MCF 10A (cell line): ENCODE results near the gene FBXO39. TPM values are rescaled to one million over a fixed set of nuclear protein-coding genes. Genes with fewer than 3 reads are reported as not detected.

Experiments used
- BruUV-seq: library from RNA; stranded (reverse); fragments of 400-500 nt; replicated peaks from 2 replicates; lab custom pipeline; 2021; lab: Mats Ljungman, UMichigan
- CTCF ChIA-PET: fragments of 300-600 bp; sonication (Branson Sonifier 250); formaldehyde crosslinking; extraction: SDS; loops from one replicate; lab custom pipeline; 2021; ENCODE audit warnings: antibody characterized with exemption, inconsistent platforms; lab: Yijun Ruan, JAX
- POLR2A ChIA-PET: fragments of 300-600, 350-650 bp; sonication (Branson Sonifier 250); formaldehyde crosslinking; extraction: SDS; loops from one replicate; lab custom pipeline; 2020; ENCODE audit warnings: antibody characterized with exemption, inconsistent platforms; lab: Yijun Ruan, JAX
- DNase-seq: peaks from one replicate; pipeline ENCODE4 v3.0.0-alpha.2; 2018; ENCODE audit not compliant: unreplicated experiment
- H3K27ac Mint-ChIP-seq: one replicate; pipeline ENCODE4 v1.8.0; 2022; ENCODE audit warnings: mild to moderate bottlenecking, low read depth, mixed read lengths; ENCODE audit not compliant: unreplicated experiment
- H3K27me3 Mint-ChIP-seq: one replicate; pipeline ENCODE4 v1.8.0; 2022; ENCODE audit warnings: mixed read lengths; ENCODE audit not compliant: insufficient read depth, unreplicated experiment
- H3K36me3 Mint-ChIP-seq: one replicate; pipeline ENCODE4 v1.8.0; 2022; ENCODE audit warnings: mild to moderate bottlenecking, moderate library complexity, mixed read lengths; ENCODE audit not compliant: insufficient read depth, unreplicated experiment
- H3K4me1 Mint-ChIP-seq: one replicate; pipeline ENCODE4 v1.8.0; 2022; ENCODE audit warnings: mixed read lengths; ENCODE audit not compliant: insufficient read depth, unreplicated experiment
- H3K4me3 Mint-ChIP-seq: one replicate; pipeline ENCODE4 v1.8.0; 2022; ENCODE audit warnings: mild to moderate bottlenecking, moderate library complexity, mixed read lengths; ENCODE audit not compliant: unreplicated experiment
- H3K9me3 Mint-ChIP-seq: one replicate; pipeline ENCODE4 v1.8.0; 2022; ENCODE audit warnings: mixed read lengths; ENCODE audit not compliant: unreplicated experiment
- intact Hi-C: fragments of 100-400 bp; cut with micrococcal nuclease; formaldehyde crosslinking; loops from 2 replicates; pipeline ENCODE4 v1.14.1; 2022
- total RNA-seq: library from RNA; stranded (reverse); gene quantifications from 2 replicates; pipeline ENCODE4 v1.2.3, GENCODE V29; 2022
- TF ChIP-seq, protein P1 (sequence below): fragments of 200-600 bp; IDR thresholded peaks from one replicate; pipeline ENCODE4 v1.8.0; 2022; ENCODE audit warnings: antibody characterized with exemption, mild to moderate bottlenecking; ENCODE audit not compliant: unreplicated experiment

The FBXO39 gene
- total RNA-seq, 1 experiment from 2014 or later: 1.4 TPM

DNA sequence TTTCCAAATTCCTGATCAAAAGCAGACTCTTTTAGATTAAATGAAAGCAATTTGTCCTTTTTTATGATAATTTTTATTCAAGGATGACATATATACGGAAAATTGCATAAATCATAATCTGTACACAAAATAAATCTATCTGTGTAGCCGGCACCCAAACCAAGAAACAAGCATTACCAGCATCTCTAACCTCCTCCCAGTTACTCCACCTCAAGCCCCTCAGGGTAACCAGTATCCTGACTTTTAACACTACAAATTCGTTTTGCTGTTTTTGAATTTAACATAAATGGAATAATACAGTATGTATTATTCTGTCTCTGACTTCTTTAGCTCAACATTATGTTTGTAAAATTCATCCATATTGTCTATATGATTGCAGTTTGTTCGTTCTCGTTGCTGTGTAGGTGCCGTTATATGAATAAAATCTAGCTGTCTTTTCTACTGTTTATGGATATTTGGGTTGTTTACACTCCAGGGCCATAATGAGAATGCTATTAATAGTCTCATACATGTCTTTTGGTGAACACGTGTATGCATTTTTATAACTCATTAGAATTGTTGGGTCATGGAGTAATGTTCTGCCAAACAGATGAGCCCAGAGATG lies 54.5 kb downstream of the FBXO39 start:
- Mint-ChIP-seq H3K27ac (no peak overlapping the region), H3K36me3 (no peaks in the 10 kb centered on the region), H3K27me3 (peaks cover 23% of the 10 kb centered on the region), H3K4me3 (no peak overlapping the region), H3K4me1 (peaks cover 5% of the 10 kb centered on the region), H3K9me3 (no peaks in the 10 kb centered on the region)
- ChIA-PET CTCF (no interaction called here), POLR2A (no interaction called here)
- TF ChIP-seq, protein P1, sequence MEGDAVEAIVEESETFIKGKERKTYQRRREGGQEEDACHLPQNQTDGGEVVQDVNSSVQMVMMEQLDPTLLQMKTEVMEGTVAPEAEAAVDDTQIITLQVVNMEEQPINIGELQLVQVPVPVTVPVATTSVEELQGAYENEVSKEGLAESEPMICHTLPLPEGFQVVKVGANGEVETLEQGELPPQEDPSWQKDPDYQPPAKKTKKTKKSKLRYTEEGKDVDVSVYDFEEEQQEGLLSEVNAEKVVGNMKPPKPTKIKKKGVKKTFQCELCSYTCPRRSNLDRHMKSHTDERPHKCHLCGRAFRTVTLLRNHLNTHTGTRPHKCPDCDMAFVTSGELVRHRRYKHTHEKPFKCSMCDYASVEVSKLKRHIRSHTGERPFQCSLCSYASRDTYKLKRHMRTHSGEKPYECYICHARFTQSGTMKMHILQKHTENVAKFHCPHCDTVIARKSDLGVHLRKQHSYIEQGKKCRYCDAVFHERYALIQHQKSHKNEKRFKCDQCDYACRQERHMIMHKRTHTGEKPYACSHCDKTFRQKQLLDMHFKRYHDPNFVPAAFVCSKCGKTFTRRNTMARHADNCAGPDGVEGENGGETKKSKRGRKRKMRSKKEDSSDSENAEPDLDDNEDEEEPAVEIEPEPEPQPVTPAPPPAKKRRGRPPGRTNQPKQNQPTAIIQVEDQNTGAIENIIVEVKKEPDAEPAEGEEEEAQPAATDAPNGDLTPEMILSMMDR: no peak
- intact Hi-C loops: no loop called here
- no peak for DNase-seq
- no TSS peak for BruUV-seq

DNA sequence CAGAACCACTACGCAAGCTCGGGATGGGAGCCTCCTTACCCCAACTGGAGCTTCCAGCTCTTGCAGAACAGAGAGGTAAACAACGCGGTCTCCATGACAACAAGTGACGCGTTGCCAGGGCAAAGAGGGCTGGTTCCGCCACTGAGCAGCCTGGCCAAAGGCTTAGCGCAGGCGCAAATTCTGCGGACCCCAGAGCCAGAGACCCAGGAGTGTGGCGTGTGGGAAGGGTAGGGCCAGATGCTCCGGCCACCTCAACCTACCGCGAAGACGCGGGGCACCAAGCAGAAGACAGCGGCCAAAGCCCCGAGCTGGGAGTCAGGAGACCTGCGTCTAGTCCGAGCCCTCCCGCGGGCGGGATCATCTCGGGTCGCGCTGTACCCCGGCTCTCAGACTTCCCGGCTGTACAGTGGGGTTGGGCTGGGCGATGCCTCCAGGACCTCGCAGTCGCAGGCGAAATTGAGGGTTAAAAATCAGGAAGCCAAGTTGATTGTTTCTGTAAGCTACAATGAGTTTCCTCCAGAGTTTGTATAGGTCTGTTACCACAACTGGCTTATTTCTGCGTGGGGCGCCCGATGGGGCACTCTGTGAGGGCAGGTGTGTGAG lies 55.7 kb downstream of the FBXO39 start, which contains the start of gene TEKT1:
Gene TEKT1, minus strand, starts transcription at position 69 of the 603 bp plus-strand sequence. CDS start 1,353 bp downstream, outside the sequence.
- peak within 1 kb of the TSS; percentile 86 for H3K27ac Mint-ChIP-seq
- intact Hi-C loops: no loop called here
- peaks cover 5% of the 10 kb centered on the region for H3K4me1 Mint-ChIP-seq
- no peaks in the 10 kb centered on the region for H3K36me3 Mint-ChIP-seq
- no TSS peak for BruUV-seq
- H3K27me3 Mint-ChIP-seq: peaks cover 31% of the 10 kb centered on the region
- peak; percentile 59 for DNase-seq
- TF ChIP-seq, protein P1: no peak
- no peaks in the 10 kb centered on the region for H3K9me3 Mint-ChIP-seq
- peak within 1 kb of the TSS; percentile 80 for H3K4me3 Mint-ChIP-seq
- POLR2A ChIA-PET: interaction anchor here (0.7 to 1.2 kb wide), 3 partner anchors 9 to 173 kb away, joined by 3 to 5 read pairs (median 5); no protein-coding TSS in a partner anchor
- CTCF ChIA-PET: interaction anchor here (0.6 to 3.6 kb wide), 4 partner anchors 11 to 191 kb away, joined by 3 to 25 read pairs (median 6); no protein-coding TSS in a partner anchor

Other genes with a start within 250 kb of the FBXO39 start
- 22.8 and 30.6 TPM in 2 replicates for gene PITPNM3, start 219.7 kb upstream of the FBXO39 start, total RNA-seq
- 22.8 and 25.3 TPM in 2 replicates for gene KIAA0753, start 135.5 kb upstream of the FBXO39 start, total RNA-seq
- 137 and 146 TPM in 2 replicates for gene TXNDC17, start 135.2 kb upstream of the FBXO39 start, total RNA-seq
- 17.7 and 17.8 TPM in 2 replicates for gene MED31, start 124.6 kb upstream of the FBXO39 start, total RNA-seq
- gene C17orf100, start 124.5 kb upstream of the FBXO39 start, total RNA-seq: 1.4 and 1.7 TPM in 2 replicates
- gene SLC13A5, start 62.8 kb upstream of the FBXO39 start, total RNA-seq: not detected in 2 replicates
- gene XAF1, start 20.2 kb upstream of the FBXO39 start, total RNA-seq: not detected in 2 replicates
- gene TEKT1, start 55.5 kb downstream of the FBXO39 start, total RNA-seq: 0.27 TPM in 1 of 2 replicates, not detected in the other
- not detected in 2 replicates for gene ALOX12, start 219.8 kb downstream of the FBXO39 start, total RNA-seq
- 155 and 209 TPM in 2 replicates for gene RNASEK, start 236.4 kb downstream of the FBXO39 start, total RNA-seq
- gene BCL6B, start 246.8 kb downstream of the FBXO39 start, total RNA-seq: not detected in 2 replicates